ENCODE results near the gene RCAN2.

Gene RCAN2

DNA sequence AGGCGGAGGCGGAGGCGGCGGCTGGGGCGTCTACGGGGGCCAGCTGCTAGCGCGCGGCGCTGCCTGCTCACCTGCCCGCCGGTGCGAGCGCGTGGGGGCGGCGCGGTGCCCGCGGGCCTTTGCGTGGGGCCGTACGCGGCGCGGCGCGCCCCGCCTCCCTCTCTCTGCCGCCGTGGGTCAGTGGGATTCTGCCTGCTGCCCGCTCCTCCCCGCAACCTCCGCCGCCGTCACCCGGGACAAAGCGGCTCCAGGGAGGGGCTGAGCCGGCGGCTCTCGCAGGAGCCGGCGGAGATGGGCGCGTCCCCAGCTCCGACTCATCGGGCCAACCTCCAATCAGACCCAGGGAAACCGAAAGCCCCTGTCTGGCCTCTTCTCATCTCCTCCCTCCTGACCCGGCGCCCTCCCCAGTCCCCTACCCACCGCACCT lies at the start of gene RCAN2:
Gene RCAN2, minus strand, starts transcription at position 249 of the 427 bp plus-strand sequence.
- DNase-seq = peak; percentile 48

DNA sequence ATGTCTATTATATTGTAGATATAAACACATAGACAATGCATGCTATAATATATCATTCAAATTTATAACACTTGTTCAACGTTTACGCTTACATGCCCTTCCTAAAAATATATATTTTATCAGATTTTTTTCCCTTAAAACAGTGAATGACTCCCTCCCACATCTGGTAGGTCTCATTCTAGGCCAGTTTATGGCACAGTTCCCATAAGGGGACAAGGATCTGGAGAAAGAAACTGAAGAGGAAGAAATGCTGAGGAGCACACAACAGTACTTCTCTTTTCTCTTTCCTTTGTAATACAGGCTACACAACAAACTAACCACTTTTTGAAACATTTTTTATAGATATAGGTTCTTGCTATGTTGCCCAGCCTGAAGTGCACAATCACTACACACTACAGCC lies 48.6 kb upstream of the RCAN2 start:
- no peak for DNase-seq

DNA sequence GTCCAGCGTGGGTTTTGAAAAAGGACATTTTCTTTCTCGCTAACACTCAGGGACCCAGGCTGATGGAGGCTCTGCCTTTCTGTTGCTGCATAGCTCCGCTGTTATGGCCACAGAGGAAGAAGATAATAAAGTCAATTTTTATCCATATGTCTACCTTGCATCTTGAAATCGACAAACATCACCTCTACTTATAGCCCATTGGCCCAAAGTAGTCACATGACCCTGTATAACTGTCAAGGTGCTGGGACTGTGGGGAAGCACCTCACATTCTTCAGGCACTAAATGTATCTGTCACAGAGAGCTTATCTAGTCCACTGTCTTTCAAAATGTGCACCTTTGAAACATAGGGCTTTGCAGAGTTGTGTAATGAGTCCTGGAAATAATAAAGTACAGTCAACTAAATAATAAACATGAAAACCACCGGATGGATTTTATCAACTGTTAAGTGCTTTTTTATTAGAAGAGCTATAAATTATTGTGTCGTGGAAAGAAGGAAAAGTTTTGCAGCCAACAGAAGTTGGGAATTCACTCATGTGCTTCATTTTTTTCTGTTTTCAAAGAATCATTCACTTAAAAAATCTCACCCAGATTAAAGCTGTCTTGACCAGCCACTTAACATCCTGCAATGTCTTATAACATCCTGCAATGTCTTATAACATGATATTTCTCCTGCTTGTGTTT lies 47.7 kb upstream of the RCAN2 start:
- DNase-seq = no peak

DNA sequence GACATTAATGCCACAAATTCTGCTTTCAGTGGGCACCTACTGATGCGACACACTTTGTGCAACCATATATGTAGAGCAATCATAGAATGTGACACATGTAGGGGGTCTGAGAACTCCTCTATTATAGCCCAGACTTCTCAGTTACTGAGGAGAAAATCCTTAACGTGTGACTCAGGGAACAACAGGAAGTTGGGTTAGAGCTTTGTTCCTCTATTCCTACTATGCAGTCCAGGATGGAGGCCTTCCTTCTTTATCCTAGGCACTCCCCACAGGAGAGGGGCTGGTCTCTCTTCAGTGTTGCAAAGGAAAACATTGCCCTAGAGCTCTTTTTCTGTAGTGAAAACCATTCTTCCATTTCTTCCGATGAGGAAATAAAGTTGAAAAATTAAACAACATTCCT lies 39.6 kb upstream of the RCAN2 start:
- no peak for DNase-seq

DNA sequence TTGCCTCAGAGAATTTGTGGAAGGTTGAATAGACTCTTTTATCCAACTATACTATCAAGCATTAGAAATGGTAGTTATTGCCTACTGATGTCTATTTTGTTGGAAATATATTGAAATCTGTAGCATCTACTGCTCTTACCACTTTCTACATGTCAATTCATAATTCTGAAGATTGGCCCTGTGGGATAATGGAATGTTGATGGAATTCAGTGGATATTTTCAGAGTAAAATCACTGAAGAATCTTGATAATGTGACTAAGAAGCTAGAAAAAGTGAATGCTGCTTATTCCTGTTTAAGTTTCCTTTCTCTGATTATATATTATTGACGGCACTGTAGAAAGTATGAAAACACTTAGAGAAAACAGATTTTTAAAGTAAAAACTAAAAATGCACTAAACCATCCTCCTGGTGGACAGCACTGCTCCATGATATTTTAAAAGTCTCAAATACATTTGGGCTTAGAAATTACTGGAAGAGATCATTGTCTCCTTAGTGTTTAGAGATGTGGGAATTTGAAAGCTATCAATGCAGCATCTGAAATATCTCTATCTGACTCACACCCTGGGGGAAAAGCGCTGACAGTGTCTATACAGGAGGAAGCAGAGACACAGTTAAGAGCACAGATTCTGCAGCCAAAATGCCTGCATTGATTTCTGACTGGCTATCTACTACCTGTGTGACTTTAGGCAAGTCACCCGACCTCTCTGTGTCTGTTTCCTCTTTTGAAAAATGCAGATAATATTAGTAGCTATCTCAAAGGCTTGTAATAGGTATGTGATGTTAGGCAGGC lies 37.9 kb upstream of the RCAN2 start:
- no peak for DNase-seq

DNA sequence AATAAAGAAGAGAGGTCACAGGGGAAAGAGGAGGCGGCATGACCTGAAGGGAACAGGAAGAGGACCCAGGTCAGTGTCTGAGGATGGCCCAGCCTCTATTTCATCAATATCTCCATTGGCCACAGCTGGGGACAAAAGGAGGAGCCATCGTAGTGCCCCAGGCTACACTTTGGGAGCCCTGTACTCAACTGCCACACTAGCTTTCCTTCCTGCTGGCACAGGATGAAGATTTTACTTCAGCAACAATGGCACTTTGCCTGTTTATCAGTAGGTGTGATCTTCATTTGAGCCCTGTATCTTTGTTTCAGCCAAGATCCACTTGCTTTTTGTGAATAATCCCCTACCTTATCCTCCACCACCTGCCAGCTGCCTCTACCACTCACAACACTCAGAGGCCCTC lies 35.4 kb upstream of the RCAN2 start:
- DNase-seq = no peak

DNA sequence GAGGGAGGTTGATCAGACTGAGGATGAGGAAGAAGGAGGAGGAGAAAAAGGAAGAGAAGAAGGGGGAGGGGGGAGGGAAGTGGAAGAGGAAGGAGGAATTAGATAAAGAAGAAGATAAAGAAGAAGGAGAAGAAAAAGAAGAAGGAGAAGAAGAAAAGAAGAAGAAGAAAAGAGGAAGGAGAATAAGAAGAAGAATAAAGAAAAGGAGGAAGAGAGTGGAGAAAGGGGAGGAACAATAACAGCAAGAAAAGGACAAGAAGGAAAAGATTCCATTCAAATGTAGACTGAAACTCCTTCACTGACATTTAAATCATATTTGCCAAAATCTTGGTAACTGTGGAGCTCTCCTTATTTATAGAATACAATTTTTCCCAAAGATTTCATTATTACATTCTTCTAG lies 34.3 kb upstream of the RCAN2 start:
- DNase-seq = no peak

DNA sequence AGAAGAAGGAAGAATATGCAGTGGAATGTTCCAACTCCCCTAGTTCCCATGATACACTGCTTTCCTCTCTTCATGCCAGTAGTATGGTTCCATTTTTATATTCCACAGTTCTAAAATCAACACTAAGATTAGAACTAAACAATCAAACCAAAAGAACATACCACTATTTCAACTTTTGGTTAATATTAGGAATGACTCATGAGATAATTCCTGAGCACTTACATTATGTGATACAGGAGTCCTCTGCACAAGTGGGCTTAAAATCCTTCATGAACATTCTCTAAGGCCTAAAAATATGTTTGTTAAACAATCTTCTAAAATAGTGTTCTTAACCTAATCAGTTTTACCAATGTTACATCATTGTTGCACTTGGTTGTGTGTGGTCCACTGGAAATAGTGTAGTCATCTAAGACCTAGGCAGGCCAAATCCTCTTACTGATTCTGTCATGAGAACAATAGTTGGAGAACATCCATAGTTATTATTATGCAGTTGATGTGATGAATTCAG lies 30.3 kb upstream of the RCAN2 start:
- no peak for DNase-seq

DNA sequence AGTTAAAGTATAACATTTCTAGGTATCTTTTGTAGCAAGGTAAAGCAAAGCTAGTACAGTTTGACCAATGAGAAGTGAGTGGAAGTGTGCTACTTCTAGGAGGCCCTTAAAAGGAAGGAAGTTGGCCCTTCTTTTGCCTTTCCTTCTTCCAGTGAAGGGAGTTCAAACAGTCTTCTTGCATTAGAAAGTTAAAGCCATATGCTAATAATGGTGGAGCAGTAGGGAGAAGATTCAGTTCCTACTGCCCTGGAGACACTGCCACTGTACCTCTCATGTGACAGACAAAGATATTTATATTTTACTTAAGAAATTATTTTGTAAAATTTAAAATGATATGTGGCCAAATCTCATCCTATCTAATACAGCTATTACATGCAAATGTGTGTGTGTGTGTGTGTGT lies 26.0 kb upstream of the RCAN2 start:
- no peak for DNase-seq

DNA sequence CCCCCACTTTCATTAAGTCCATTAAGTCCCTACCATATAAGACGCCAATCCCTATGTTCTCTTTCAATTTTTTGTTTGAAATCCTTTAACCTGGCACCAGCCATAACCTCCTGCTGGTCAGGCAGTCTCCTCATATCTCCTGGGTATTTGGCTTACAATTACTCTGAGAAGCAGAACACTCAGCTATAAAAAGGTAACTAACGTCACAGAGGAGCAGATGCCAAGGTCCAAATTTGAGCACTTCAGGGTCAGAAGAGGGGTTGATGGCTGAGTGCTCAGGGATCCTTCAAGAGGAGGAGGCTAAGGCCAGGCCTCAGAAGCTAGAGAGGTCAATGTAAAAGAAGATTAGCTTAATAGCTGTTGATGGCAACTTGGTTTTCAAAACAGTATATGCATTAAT lies 22.3 kb upstream of the RCAN2 start:
- no peak for DNase-seq

DNA sequence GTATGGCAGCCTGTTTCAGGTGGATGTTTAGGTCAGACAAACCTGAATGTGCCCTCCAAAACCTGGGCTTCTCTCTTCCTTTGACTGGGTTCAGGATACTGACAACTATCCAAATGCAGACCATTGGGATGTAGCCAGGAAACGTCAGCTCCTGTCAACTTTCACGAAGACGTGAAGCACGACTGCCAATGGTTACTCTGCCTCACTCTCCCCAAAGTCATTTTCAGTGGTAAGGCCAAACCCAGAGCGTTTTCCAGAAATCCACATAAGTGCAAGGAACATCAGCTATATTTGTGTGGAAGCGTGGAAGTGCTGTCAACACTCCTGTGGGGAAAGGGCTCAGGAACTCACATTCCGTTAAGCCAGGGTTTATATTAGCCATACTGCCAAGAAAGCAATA lies 20.1 kb upstream of the RCAN2 start:
- DNase-seq = no peak

DNA sequence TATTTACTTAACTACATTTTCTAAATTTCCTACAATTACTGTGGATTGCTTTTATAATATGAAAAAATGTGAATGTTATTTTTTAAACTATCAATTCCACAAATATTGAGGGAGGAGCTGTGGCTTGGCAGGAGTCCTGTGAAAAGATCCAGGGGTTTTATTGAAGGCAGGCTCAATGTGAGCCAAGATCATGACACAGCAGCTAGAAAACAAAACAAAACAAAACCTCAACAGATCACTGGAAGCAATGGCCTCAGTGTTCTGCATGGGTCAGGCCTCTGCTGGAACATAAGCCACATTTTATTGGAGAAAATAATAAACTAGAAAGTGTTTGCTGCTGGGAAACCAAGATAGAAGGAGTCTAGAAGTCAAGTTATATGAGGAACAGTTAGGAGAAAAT lies 19.4 kb upstream of the RCAN2 start:
- no peak for DNase-seq

DNA sequence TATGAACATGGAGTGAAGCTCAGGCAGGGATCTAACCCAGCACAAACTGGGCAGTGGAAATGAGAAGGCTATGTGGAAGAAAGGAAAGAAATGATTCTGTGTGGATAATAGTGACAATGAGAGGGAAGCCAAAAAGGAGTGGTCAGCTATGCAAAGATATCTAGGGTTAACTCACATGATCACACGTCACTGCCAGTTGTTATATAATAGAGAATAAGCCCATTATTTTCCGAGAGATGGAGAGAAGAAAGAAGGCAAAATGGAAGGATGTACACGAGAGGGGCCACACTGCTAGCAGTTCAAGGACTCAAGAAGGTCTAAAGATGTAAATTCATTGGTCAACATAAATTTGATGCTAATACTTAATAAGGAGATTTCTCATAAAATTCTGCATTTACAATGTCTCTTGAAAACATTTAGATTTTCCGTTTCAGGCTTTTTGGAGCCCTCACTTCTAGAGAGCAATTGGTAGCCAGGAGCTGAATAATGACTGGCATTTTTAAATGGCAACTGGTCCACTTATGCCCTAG lies 18.8 kb upstream of the RCAN2 start:
- no peak for DNase-seq

DNA sequence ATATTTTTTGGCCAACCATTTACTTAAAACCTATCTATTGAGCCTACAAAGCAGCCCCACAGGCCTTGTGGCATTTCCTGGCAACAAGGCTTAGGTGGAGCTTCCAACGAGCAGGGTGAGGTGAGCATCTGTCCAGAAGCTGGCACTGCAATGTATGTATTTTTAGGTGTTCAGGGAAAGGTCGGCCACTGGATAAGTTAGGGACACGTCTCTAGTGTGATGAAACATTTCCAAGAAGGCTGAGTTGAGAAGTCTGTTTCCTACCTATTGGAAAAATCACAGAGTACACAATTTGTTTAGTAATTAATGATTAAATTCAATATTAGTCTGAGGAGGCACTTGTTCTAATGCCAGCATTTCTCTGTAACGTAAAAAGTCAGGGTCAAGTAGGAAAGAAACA lies 17.8 kb upstream of the RCAN2 start:
- no peak for DNase-seq

DNA sequence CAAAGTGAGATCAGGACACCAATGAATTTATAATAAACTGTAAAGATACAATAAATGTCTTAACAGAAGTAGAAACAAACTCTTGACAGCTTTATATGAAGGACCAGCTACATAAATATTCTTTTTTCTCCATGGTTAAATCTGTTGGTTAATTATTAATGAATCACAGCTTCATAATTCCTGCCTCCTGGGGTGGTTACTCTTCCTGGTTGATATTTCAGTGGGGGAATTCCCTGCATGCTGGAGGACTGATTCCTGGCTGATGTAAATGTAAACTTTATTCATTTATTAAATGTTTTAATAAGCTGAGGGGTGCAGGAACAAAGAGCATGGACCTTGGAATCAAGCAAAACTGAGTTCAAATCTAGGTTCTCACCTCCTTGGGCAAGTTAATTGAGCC lies 16.2 kb upstream of the RCAN2 start:
- no peak for DNase-seq

DNA sequence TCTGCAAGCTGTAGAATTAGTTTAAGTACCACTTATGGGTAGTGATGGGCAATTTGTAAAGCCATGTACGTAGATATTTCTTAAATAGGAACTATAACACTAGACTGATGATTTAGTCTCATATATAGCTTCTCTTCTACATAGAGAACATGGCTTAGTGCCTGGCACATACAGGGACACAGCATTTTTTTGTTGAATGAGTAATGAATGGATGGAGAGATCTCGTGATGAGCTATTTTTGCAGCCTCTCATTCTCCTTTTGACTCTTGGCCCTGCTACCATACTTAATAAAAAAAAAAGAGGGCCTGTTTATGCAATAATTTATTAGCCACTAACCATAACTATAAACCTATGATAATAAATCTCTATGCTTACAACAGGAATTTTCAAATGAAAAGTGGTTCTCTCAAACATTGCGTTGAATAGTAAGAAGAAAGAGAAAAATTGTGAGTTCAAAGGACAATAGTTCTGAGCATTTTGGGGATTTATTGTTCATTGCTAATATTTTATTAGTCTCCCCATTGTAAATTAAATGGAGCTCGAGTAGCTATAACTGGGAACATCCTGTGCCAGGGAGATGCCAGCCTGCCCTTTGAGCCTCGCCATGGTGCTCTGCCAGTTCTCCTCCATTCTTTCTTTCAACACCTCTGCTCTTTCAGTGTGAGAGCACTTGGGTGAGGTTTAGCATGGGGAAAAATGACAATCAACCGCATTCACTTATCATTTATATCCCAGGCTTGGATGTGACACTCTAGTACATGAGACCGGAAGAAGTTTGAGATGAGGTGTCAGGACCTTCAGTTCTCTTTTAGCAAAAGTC lies 14.7 kb upstream of the RCAN2 start:
- DNase-seq = no peak

DNA sequence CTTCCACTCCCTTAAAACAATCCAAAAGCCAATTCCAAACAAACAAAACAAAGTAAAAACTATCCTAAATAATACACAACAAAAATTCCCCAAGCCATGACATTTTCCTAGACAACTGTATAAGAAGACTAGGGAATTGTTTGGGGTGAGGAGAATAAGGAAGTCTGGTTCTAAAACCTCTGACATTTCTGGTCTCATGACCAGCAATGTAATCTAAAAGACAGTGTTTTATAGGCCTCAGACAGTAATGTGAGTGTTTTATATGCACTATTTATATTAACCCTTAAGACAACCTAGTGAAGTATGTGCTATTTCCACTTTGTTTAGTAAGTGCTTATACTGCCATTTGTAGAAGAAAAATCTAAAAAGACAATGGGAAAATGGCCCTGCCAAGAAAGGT lies 13.0 kb upstream of the RCAN2 start:
- no peak for DNase-seq

DNA sequence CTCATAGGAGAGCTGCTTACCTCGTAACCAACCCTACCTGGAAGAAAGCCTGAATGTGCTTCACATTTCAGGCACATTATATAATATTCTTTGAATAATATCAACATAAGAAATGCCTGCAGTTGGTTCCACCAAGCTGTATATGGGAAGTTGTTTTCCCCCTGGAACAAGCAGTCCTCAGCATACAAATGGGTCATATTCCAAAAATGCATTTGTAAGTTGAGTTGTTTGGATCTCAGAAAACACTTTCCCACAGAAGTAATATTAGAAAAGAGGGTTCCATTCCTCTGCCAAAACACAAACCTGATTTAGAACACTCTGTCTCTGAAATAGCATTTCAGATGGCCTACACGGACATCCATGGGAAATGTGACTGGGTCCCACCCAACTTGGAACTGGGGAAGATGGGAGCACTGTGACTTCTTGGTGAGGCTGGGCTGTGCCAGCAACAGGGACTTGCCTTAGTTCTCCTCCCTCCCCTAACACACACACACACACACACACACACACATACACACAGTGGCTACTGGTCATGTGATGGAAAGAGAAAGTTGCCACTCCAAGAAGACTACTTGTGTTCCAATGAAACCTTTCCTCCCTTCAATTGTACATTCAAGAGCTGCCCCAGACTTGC lies 11.4 kb upstream of the RCAN2 start:
- DNase-seq = no peak

DNA sequence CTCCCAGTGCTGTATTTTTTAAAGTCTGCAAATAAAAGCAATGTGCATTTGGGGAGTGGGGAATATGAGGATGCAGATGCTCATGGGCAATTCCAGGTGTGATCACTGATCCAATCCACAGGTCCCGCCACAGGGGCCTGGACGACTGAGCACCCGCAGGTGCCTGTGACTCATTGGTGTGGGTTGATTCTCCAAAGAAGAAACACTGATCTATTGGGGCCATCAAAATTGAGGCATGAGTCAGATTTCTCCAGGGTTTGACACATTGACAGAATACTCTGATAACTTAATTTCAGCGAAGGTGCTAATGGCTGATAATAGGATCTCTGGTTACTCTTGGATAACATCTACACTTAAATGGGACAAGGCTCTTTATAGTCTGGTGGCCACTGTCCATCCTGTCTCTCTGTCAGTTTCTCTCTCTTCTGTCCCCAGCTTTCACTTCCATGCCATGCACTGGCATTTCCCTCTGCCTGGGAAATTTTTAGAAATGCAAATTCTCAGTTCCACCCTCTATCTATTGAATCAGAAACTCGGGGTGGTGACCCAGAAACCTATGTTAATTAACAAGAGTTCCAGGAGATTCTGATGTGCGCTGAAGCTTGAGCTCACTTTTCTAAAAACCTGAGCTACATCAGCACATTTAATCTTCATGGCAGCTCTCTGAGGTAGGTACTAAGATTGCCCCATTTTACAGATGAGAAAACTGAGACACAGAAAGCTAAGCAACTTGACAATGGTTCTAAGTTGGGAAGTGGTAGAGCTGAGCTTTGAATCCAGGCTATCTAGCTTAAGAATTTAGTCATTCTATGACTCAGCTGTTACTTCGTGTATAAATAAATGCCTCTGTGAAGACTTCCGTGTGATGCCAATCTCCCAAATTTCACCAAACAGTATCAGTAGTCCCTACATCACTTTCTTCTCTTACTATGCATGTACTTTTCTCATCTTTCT lies 10.2 kb upstream of the RCAN2 start:
- no peak for DNase-seq

DNA sequence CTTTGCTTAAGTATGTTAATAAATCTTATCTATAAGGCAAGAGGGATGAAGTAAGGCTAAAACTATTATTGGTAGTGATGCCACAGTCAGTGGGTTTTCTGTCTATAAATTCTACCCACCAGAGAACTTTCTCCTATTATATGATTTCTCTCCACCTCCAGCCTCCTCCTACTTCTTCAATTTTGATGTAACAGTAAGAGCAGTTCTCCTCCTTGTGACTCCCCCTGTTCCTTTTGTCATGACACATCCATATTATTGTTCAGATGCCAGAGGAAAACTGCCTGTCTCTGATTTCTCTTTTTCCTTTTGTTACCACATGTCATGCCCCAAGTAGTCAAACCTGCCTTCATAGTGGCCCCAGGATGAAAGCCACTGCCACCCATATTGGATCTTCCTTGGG lies 9.1 kb upstream of the RCAN2 start:
- no peak for DNase-seq

Data from COR-L47 (cell line).